Measurements from ENCODE around the gene CRELD2.

The CRELD2 gene

GRCh38 chr22:49906071-49906798 is 12.2 kb upstream of the CRELD2 start:
- H3K9me3 ChIP-seq (ENCODE audit: low read length): no peaks in the 10 kb centered on the region
- peaks cover 60% of the 10 kb centered on the region for H3K36me3 ChIP-seq (ENCODE audit: insufficient read depth, low read length)
- no peak overlapping the region for H3K4me3 ChIP-seq (ENCODE audit: low read depth in 1 of 2, low read length in 2 of 2)
- H3K4me1 ChIP-seq (ENCODE audit: insufficient read depth, low read length): no peaks in the 10 kb centered on the region
- no peak overlapping the region for H3K9ac ChIP-seq (ENCODE audit: low read length)
- H3K27ac ChIP-seq (ENCODE audit: low read depth, low read length): no peak overlapping the region
- no peaks in the 10 kb centered on the region for H3K27me3 ChIP-seq (ENCODE audit: control insufficient read depth in 1 of 2, insufficient read depth in 2 of 2, low read length in 2 of 2)

DNA sequence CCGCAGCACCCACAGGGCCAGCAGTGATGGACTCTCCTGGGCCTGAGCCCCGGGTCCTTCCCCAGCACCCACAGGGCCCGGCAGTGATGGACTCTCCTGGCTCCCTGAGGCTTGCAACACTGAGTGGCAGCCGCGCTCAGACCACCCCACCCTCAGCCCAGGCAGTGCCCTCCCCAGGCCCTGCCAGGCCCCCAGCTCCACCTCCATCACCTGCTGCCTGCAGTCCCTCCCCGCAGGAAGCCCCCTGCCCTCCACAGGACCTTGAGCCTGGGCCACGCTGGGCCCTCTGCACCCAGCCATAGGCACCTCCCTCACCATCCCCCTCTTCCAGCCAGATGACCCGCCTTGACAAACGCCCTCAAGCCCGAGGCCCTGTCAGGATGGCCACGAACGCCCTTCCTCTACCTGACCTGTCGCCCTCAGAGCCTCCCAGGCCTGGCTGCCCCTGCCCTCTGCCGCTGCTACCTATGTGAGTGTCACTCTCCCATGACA is 11.6 kb upstream of the CRELD2 start:
- Histone ChIP-seq H3K9ac (ENCODE audit: low read length) (no peak overlapping the region), H3K9me3 (ENCODE audit: low read length) (no peaks in the 10 kb centered on the region), H3K4me3 (ENCODE audit: low read depth in 1 of 2, low read length in 2 of 2) (no peak overlapping the region), H3K4me1 (ENCODE audit: insufficient read depth, low read length) (no peaks in the 10 kb centered on the region), H3K27ac (ENCODE audit: low read depth, low read length) (no peak overlapping the region), H3K27me3 (ENCODE audit: control insufficient read depth in 1 of 2, insufficient read depth in 2 of 2, low read length in 2 of 2) (no peaks in the 10 kb centered on the region), H3K36me3 (ENCODE audit: insufficient read depth, low read length) (peaks cover 53% of the 10 kb centered on the region)

DNA sequence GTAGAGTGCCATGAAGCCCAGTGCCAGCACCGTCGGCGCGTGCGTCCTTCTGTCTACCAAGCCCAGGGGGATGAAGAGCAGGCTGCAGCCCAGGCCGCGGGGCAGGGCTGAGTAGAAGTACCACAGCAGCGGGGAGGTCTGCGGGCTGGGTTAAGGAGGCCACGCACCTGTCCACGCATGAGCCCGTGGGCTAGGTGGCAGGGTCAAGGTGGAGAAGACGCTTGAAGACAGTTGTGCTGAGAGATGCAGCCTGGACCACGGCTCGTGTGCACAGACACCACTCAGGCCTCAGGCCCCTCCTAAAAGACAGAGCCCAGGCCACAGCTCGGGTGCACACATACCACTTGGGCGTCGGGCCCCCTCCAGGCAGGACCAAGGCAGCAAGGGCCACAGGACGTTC is 10.6 kb upstream of the CRELD2 start:
- Histone ChIP-seq H3K4me3 (ENCODE audit: low read depth in 1 of 2, low read length in 2 of 2) (no peak overlapping the region), H3K9me3 (ENCODE audit: low read length) (no peaks in the 10 kb centered on the region), H3K36me3 (ENCODE audit: insufficient read depth, low read length) (peaks cover 54% of the 10 kb centered on the region), H3K9ac (ENCODE audit: low read length) (no peak overlapping the region), H3K27me3 (ENCODE audit: control insufficient read depth in 1 of 2, insufficient read depth in 2 of 2, low read length in 2 of 2) (no peaks in the 10 kb centered on the region), H3K27ac (ENCODE audit: low read depth, low read length) (no peak overlapping the region), H3K4me1 (ENCODE audit: insufficient read depth, low read length) (no peaks in the 10 kb centered on the region)

- Histone ChIP-seq H3K36me3 (ENCODE audit: insufficient read depth, low read length) (peaks cover 48% of the 10 kb centered on the region), H3K9ac (ENCODE audit: low read length) (no peak overlapping the region), H3K4me3 (ENCODE audit: low read depth in 1 of 2, low read length in 2 of 2) (no peak overlapping the region), H3K4me1 (ENCODE audit: insufficient read depth, low read length) (no peaks in the 10 kb centered on the region), H3K27me3 (ENCODE audit: control insufficient read depth in 1 of 2, insufficient read depth in 2 of 2, low read length in 2 of 2) (no peaks in the 10 kb centered on the region), H3K27ac (ENCODE audit: low read depth, low read length) (no peak overlapping the region), H3K9me3 (ENCODE audit: low read length) (no peaks in the 10 kb centered on the region)
Measured at GRCh38 chr22:49909476-49910205, 8.8 kb upstream of the CRELD2 start.

DNA sequence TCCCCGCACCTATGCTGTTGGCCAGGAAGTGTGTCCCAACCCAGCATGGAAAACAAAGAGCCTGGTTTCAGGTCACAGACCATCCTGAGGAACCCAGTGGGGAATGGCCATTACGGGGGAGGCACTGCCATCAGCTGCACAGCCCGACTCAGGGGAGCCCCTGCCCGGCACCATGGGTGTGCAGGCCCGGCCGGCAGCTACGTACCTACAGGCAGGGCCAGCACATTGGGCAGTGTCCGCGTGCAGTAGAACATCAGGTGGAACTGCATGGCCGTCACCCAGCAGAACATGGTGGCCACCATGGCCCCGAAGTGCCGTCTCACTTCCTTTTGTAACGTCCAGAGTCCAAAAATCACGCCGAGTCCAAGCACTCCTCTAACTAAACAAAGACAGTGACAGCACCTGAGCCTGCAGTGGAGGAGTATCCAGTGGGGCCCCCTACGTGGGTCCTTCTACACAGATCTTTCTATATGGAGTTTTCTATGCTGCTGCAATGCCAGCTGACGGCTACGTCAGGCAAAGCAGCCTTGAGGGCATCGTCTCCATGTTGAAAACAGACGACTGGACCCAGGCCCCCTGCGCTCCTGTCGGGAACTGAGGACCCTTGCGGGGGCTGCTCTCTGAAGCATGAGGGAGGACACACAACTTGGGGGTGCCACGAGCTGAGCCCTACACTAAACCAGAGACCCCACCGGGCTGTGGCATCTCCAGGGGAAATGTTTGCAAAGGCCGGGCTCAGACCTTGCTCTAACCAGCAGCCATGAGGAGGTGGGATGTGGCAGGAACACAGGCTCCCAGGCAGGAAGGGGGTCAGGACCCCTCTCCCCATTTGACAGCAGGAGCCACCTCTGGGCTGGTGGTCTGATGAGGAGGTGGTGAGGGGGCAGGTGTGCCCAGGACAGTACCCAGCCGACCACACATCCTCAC is 7.9 kb upstream of the CRELD2 start:
- H3K4me3 ChIP-seq (ENCODE audit: low read depth in 1 of 2, low read length in 2 of 2): no peak overlapping the region
- no peaks in the 10 kb centered on the region for H3K4me1 ChIP-seq (ENCODE audit: insufficient read depth, low read length)
- no peak overlapping the region for H3K9ac ChIP-seq (ENCODE audit: low read length)
- H3K36me3 ChIP-seq (ENCODE audit: insufficient read depth, low read length): peaks cover 48% of the 10 kb centered on the region
- no peaks in the 10 kb centered on the region for H3K9me3 ChIP-seq (ENCODE audit: low read length)
- no peak overlapping the region for H3K27ac ChIP-seq (ENCODE audit: low read depth, low read length)
- H3K27me3 ChIP-seq (ENCODE audit: control insufficient read depth in 1 of 2, insufficient read depth in 2 of 2, low read length in 2 of 2): no peaks in the 10 kb centered on the region

DNA sequence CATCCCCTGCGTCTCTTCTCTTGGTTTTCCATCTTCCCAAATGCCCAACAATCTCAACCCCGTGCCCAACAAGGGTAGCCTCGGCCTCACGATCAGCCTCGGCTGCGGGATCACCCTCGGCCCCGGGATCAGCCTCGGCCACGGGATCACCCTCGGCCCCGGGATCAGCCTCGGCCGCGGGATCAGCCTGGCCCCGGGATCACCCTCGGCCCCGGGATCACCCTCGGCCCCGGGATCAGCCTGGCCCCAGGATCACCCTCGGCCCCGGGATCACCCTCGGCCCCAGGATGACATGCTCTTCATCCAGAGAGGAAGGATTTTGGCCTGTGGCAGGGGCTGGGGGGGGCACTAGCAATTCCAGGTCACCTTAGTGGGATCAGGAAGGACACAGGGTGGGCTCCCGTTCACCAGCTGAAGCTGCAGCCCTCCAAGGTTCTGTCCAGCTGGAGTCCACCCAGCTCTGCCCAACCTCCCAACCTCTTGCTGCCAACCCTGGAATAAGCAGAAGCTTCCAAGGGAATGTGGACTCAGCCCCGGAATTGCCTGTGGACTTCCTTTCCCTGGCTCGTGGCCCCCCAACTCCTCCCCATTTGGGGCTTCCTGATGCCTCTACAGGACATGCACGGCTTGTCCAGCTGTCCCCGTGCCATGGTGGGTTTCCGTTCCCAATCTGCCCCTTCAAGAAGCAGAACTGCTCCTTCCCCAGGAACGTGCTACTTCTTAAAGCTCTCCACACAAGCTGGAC is 6.4 kb upstream of the CRELD2 start:
- H3K9me3 ChIP-seq (ENCODE audit: low read length): no peaks in the 10 kb centered on the region
- H3K27me3 ChIP-seq (ENCODE audit: control insufficient read depth in 1 of 2, insufficient read depth in 2 of 2, low read length in 2 of 2): no peaks in the 10 kb centered on the region
- peaks cover 7% of the 10 kb centered on the region for H3K4me1 ChIP-seq (ENCODE audit: insufficient read depth, low read length)
- no peak overlapping the region for H3K27ac ChIP-seq (ENCODE audit: low read depth, low read length)
- H3K36me3 ChIP-seq (ENCODE audit: insufficient read depth, low read length): peaks cover 41% of the 10 kb centered on the region
- no peak overlapping the region for H3K4me3 ChIP-seq (ENCODE audit: low read depth in 1 of 2, low read length in 2 of 2)
- H3K9ac ChIP-seq (ENCODE audit: low read length): no peak overlapping the region

- Histone ChIP-seq H3K4me1 (ENCODE audit: insufficient read depth, low read length) (peaks cover 12% of the 10 kb centered on the region), H3K4me3 (ENCODE audit: low read depth in 1 of 2, low read length in 2 of 2) (no peak overlapping the region), H3K9ac (ENCODE audit: low read length) (no peak overlapping the region), H3K36me3 (ENCODE audit: insufficient read depth, low read length) (peaks cover 31% of the 10 kb centered on the region), H3K27me3 (ENCODE audit: control insufficient read depth in 1 of 2, insufficient read depth in 2 of 2, low read length in 2 of 2) (no peaks in the 10 kb centered on the region), H3K27ac (ENCODE audit: low read depth, low read length) (no peak overlapping the region), H3K9me3 (ENCODE audit: low read length) (no peaks in the 10 kb centered on the region)
Measured at GRCh38 chr22:49913026-49913425, 5.4 kb upstream of the CRELD2 start.

DNA sequence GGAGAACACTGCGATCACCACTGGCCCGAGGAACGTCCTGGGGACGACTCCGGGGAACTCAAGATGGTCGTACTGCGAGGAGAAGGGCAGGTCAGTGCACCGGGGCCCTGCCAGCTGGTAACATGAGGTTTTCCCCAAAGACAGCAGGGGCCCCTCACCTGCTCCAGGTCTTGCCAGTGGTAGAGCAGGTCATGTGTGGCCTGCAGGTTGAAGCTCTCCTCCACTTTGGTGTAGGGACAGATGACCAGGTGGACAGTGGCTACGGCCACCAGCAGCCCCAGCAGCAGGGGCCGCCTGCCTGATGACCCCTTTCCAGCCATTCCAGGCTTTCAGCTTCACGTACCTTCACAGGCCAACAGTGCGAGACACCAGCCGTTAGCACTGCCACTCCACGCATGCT is 5.0 kb upstream of the CRELD2 start:
- peaks cover 30% of the 10 kb centered on the region for H3K36me3 ChIP-seq (ENCODE audit: insufficient read depth, low read length)

DNA sequence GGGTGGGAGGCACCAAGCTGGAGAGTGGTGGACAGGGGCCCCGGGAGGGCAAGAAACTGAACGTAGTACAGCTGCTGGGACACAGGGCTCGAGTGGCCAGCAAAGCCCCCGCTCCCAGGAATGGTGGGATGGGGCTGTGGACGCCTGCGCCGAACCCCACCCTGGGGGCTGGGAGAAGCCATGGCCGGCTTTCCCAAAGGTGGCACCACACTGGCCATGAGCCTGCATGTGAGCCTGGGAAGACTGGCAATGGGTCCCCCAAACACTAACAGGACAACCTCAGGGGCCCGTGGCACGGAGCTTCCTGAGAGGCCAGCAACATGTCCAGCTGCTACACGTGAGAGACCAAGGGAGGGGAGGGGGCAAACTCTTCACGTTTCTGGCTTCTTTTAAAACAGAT is 4.2 kb upstream of the CRELD2 start:
- peaks cover 16% of the 10 kb centered on the region for H3K4me1 ChIP-seq (ENCODE audit: insufficient read depth, low read length)
- no peaks in the 10 kb centered on the region for H3K9me3 ChIP-seq (ENCODE audit: low read length)
- H3K9ac ChIP-seq (ENCODE audit: low read length): no peak overlapping the region
- no peaks in the 10 kb centered on the region for H3K27me3 ChIP-seq (ENCODE audit: control insufficient read depth in 1 of 2, insufficient read depth in 2 of 2, low read length in 2 of 2)
- H3K4me3 ChIP-seq (ENCODE audit: low read depth in 1 of 2, low read length in 2 of 2): no peak overlapping the region
- H3K36me3 ChIP-seq (ENCODE audit: insufficient read depth, low read length): peaks cover 27% of the 10 kb centered on the region
- H3K27ac ChIP-seq (ENCODE audit: low read depth, low read length): no peak overlapping the region

More for the DNA sequence above, 5.0 kb upstream of the CRELD2 start:
- H3K4me1 ChIP-seq (ENCODE audit: insufficient read depth, low read length): peaks cover 12% of the 10 kb centered on the region
- H3K9ac ChIP-seq (ENCODE audit: low read length): no peak overlapping the region
- H3K4me3 ChIP-seq (ENCODE audit: low read depth in 1 of 2, low read length in 2 of 2): no peak overlapping the region
- no peak overlapping the region for H3K27ac ChIP-seq (ENCODE audit: low read depth, low read length)
- H3K27me3 ChIP-seq (ENCODE audit: control insufficient read depth in 1 of 2, insufficient read depth in 2 of 2, low read length in 2 of 2): no peaks in the 10 kb centered on the region
- no peaks in the 10 kb centered on the region for H3K9me3 ChIP-seq (ENCODE audit: low read length)

DNA sequence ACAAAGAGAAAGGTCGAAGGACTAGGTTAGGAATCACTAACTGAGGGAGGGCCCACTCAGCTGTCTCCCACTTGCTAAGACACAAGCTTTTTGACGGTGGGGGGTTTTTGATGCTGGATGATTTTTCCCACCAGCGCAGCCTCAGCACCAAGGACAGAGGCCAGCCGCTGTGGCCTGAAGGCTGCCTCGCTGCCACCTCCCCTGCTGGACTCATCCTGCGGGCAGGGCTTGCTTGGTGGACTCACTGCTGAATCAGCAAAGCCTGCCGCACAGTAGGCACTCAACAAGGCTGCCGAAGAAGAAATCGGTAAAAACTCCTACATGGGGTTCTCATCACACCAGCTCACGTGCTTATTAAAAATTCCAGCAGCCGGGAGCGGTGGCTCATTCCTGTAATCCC is 2.8 kb upstream of the CRELD2 start:
- Histone ChIP-seq H3K27ac (ENCODE audit: low read depth, low read length) (no peak overlapping the region), H3K4me3 (ENCODE audit: low read depth in 1 of 2, low read length in 2 of 2) (no peak overlapping the region), H3K27me3 (ENCODE audit: control insufficient read depth in 1 of 2, insufficient read depth in 2 of 2, low read length in 2 of 2) (no peaks in the 10 kb centered on the region), H3K9ac (ENCODE audit: low read length) (no peak overlapping the region), H3K9me3 (ENCODE audit: low read length) (no peaks in the 10 kb centered on the region), H3K4me1 (ENCODE audit: insufficient read depth, low read length) (peaks cover 20% of the 10 kb centered on the region), H3K36me3 (ENCODE audit: insufficient read depth, low read length) (peaks cover 16% of the 10 kb centered on the region)

Measured in muscle layer of colon (tissue), 2 donors.